HCT116 (cell line): ENCODE results near the gene CBLB. TPM values are rescaled to one million over a fixed set of nuclear protein-coding genes. Genes with fewer than 3 reads are reported as not detected.

ENCODE experiments used
- ATAC-seq: fragments of 200-7000 bp; cut with Tn5 transposase; 2 replicates; pipeline ENCODE4 v1.9.1; 2020; ENCODE audit warnings: mild to moderate bottlenecking, moderate library complexity
- BruUV-seq: library from RNA; stranded (reverse); fragments of 400-500 nt; replicated peaks from 2 replicates; lab custom pipeline; 2021; lab: Mats Ljungman, UMichigan
- CTCF ChIA-PET: fragments of 300-600 bp; sonication (Branson Sonifier 250); formaldehyde crosslinking; loops from one replicate; lab custom pipeline; 2021; ENCODE audit warnings: antibody characterized with exemption; lab: Charles Lee
- POLR2A ChIA-PET: fragments of 300-600, 350-600 bp; sonication (Branson Sonifier 250); formaldehyde crosslinking; loops from one replicate; lab custom pipeline; 2021; ENCODE audit warnings: antibody characterized with exemption; lab: Charles Lee
- RAD21 ChIA-PET, 2 experiments: fragments of 300-600 bp; sonication (Branson Sonifier 250); formaldehyde crosslinking; loops; one replicate each; lab custom pipeline; 2023; ENCODE audit warnings: low total read pairs in 2 of 2; ENCODE audit not compliant: uncharacterized antibody in 2 of 2, unreplicated experiment in 2 of 2, low non-redundant PET in 1 of 2; lab: Charles Lee
- DNase-seq: peaks from one replicate; pipeline ENCODE4 v3.0.0-alpha.2; 2010; ENCODE audit warnings: low read depth, low spot score
- H2AFZ ChIP-seq: fragments of 200-600 bp; shearing (Covaris generic), sonication (generic); 2 replicates; pipeline ENCODE4 v1.6.1; 2017; ENCODE audit warnings: low read depth, mixed run types, mixed read lengths, antibody characterized with exemption, low read length; ENCODE audit not compliant: poor library complexity, severe bottlenecking
- H3K27ac ChIP-seq: 2 replicates; pipeline ENCODE4 v1.5.1; 2012; ENCODE audit warnings: low read depth, low read length
- H3K27me3 ChIP-seq: fragments of 200-600 bp; sonication (generic); 2 replicates; pipeline ENCODE4 v1.6.1; 2016; ENCODE audit warnings: mixed run types, low read length, mixed read lengths; ENCODE audit not compliant: insufficient read depth
- H3K36me3 ChIP-seq, 2 experiments: fragments of 200-500 bp in 1 of 2; fragments of 200-600 bp in 1 of 2; sonication (Bioruptor generic) in 1 of 2; sonication (generic) in 1 of 2; 2 replicates each; pipeline versions ENCODE4 v1.5.1 to v1.6.1; 2014 to 2016; ENCODE audit warnings: low read length in 2 of 2, inconsistent platforms in 1 of 2, mixed read lengths in 1 of 2, mixed run types in 1 of 2; ENCODE audit not compliant: insufficient read depth in 2 of 2, control insufficient read depth in 1 of 2
- H3K4me1 ChIP-seq, 2 experiments: fragments of 200-600 bp in 1 of 2; sonication (generic) in 1 of 2; 2 replicates each; pipeline versions ENCODE4 v1.5.1 to v1.6.1; 2012 to 2017; ENCODE audit warnings: low read length in 2 of 2, inconsistent platforms in 1 of 2, mild to moderate bottlenecking in 1 of 2, mixed read lengths in 1 of 2, mixed run types in 1 of 2, moderate library complexity in 1 of 2; ENCODE audit not compliant: insufficient read depth in 2 of 2, control insufficient read depth in 1 of 2
- H3K4me2 ChIP-seq: fragments of 200-600 bp; sonication (generic); 2 replicates; pipeline ENCODE4 v1.6.1; 2017; ENCODE audit warnings: mixed run types, low read length, mixed read lengths
- H3K4me3 ChIP-seq, 2 experiments: fragments of 200-600 bp in 1 of 2; sonication (generic) in 1 of 2; replicated peaks in 1 of 2; 2 replicates each; pipeline ENCODE4 v1.5.1; 2011 to 2016; ENCODE audit warnings: low read length in 2 of 2, control low read depth in 1 of 2, low read depth in 1 of 2, mild to moderate bottlenecking in 1 of 2, mixed read lengths in 1 of 2, mixed run types in 1 of 2
- H3K79me2 ChIP-seq: fragments of 200-600 bp; sonication (generic); 2 replicates; pipeline ENCODE4 v1.6.1; 2017; ENCODE audit warnings: mild to moderate bottlenecking, mixed run types, low read length, moderate library complexity, mixed read lengths; ENCODE audit not compliant: insufficient read depth
- H3K9ac ChIP-seq: fragments of 200-600 bp; sonication (generic); 2 replicates; pipeline ENCODE4 v1.6.1; 2016; ENCODE audit warnings: low read length, mixed read lengths
- H3K9me2 ChIP-seq: fragments of 200-600 bp; sonication (generic), shearing (Covaris generic); 2 replicates; pipeline ENCODE4 v1.6.1; 2017; ENCODE audit warnings: mixed run types, mild to moderate bottlenecking, moderate library complexity; ENCODE audit not compliant: insufficient read depth
- H3K9me3 ChIP-seq, 2 experiments: fragments of 200-500 bp in 1 of 2; fragments of 200-600 bp in 1 of 2; sonication (Bioruptor generic) in 1 of 2; sonication (generic) in 1 of 2; 2 replicates each; pipeline ENCODE4 v1.6.1; 2014 to 2017; ENCODE audit warnings: low read length in 2 of 2, mixed read lengths in 2 of 2, inconsistent platforms in 1 of 2, low read depth in 1 of 2, mild to moderate bottlenecking in 1 of 2, mixed run types in 1 of 2, moderate library complexity in 1 of 2; ENCODE audit not compliant: control insufficient read depth in 1 of 2, insufficient read depth in 1 of 2
- H4K20me1 ChIP-seq: fragments of 200-600 bp; sonication (generic), shearing (Covaris generic); 2 replicates; pipeline ENCODE4 v1.6.1; 2017; ENCODE audit warnings: mixed run types, mild to moderate bottlenecking, moderate library complexity; ENCODE audit not compliant: insufficient read depth
- CBX3 ChIP-seq: IDR thresholded peaks from 2 replicates; pipeline ENCODE4 v1.6.1; 2012; ENCODE audit warnings: low read depth
- EGR1 ChIP-seq: IDR thresholded peaks from 2 replicates; pipeline ENCODE4 v1.6.1; 2012; ENCODE audit warnings: low read depth
- ELF1 ChIP-seq: IDR thresholded peaks from 2 replicates; pipeline ENCODE4 v1.6.1; 2012; ENCODE audit warnings: low read depth, borderline replicate concordance
- EZH2 ChIP-seq: fragments of 200-600 bp; sonication (generic); IDR thresholded peaks from 2 replicates; pipeline ENCODE4 v1.6.1; 2017; ENCODE audit warnings: antibody characterized with exemption, mixed run types
- JUND ChIP-seq: IDR thresholded peaks from 2 replicates; pipeline ENCODE4 v1.6.1; 2012
- MAX ChIP-seq: IDR thresholded peaks from 2 replicates; pipeline ENCODE4 v1.6.1; 2012
- POLR2A ChIP-seq: IDR thresholded peaks from 2 replicates; pipeline ENCODE4 v1.7.0; 2011; ENCODE audit warnings: borderline replicate concordance; ENCODE audit not compliant: insufficient read depth, insufficient read length; ENCODE audit errors: extremely low read depth
- POLR2AphosphoS5 ChIP-seq: IDR thresholded peaks from 2 replicates; pipeline ENCODE4 v1.6.1; 2011; ENCODE audit warnings: mild to moderate bottlenecking, low read depth, low read length, moderate library complexity
- RAD21 ChIP-seq: IDR thresholded peaks from 2 replicates; pipeline ENCODE4 v1.6.1; 2012; ENCODE audit warnings: low read depth, mild to moderate bottlenecking
- SIN3A ChIP-seq: IDR thresholded peaks from 2 replicates; pipeline ENCODE4 v1.6.1; 2012; ENCODE audit warnings: low read depth
- SRF ChIP-seq: IDR thresholded peaks from 2 replicates; pipeline ENCODE4 v1.6.1; 2012; ENCODE audit warnings: low read depth
- TCF7L2 ChIP-seq: IDR thresholded peaks from 2 replicates; pipeline ENCODE4 v1.7.0; 2011; ENCODE audit warnings: borderline replicate concordance, inconsistent platforms; ENCODE audit not compliant: insufficient read depth, insufficient read length; ENCODE audit errors: extremely low read depth
- YY1 ChIP-seq: IDR thresholded peaks from 2 replicates; pipeline ENCODE4 v1.6.1; 2011; ENCODE audit warnings: low read length, low read depth, moderate library complexity, mild to moderate bottlenecking; ENCODE audit not compliant: insufficient replicate concordance; ENCODE audit errors: extremely low read depth
- ZFX ChIP-seq: fragments of 450-650 bp; IDR thresholded peaks from 2 replicates; pipeline ENCODE4 v1.6.1; 2017
- ZNF274 ChIP-seq: fragments of 200-500 bp; sonication (Bioruptor generic); IDR thresholded peaks from 2 replicates; pipeline ENCODE4 v1.6.1; 2014; ENCODE audit warnings: mild to moderate bottlenecking, low read depth, low read length, inconsistent platforms
- intact Hi-C: fragments of 100-400 bp; cut with micrococcal nuclease; formaldehyde crosslinking; loops from 2 replicates; pipeline ENCODE4 v1.10.0; 2022
- total RNA-seq: library from RNA; stranded (reverse); gene quantifications from one replicate; pipeline ENCODE4 v1.2.1, GENCODE V29; 2021; ENCODE audit not compliant: unreplicated experiment
- TF ChIP-seq, protein P1 (sequence below): IDR thresholded peaks from 2 replicates; pipeline ENCODE4 v1.6.1; 2011; ENCODE audit warnings: mild to moderate bottlenecking, low read length, moderate library complexity; ENCODE audit not compliant: insufficient replicate concordance; ENCODE audit errors: extremely low read depth
- TF ChIP-seq, protein P2 (sequence below), 3 experiments: fragments of 200-600 bp in 1 of 3; sonication (generic) in 1 of 3; IDR thresholded peaks in 2 of 3; conservative IDR thresholded peaks in 1 of 3; 2 replicates each; pipeline ENCODE4 v1.5.1; 2012 to 2017; ENCODE audit warnings: low read depth in 2 of 3, low read length in 2 of 3, antibody characterized with exemption in 1 of 3, borderline replicate concordance in 1 of 3, control low read depth in 1 of 3, mild to moderate bottlenecking in 1 of 3, mixed read lengths in 1 of 3, mixed run types in 1 of 3, moderate library complexity in 1 of 3; ENCODE audit not compliant: insufficient read depth in 1 of 3
- TF ChIP-seq, protein P3 (sequence below): IDR thresholded peaks from 2 replicates; pipeline ENCODE4 v1.6.1; 2012; ENCODE audit warnings: low read depth

The CBLB gene
- total RNA-seq, 1 experiment from 2014 or later, result 10.4 TPM

DNA sequence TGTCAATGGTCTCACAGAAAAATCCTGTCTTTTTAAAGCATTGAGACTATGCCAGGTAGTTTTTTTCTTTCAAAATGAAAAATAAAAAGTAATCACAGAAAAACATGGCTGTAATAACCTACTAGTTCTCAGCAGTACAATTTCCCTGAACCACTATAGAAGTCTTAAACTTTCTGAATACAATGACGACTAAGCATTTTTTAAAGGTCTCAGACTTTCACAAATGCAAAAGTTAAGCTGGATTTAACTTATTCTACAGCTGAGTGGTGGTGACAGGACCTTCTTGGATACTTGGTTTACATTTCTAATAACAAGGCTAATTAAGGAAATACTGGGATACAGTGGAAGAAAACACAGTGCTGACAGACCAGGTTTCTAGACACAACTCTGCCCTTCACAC lies 81.8 kb downstream of the CBLB start:
- Histone ChIP-seq H2AFZ (no peak overlapping the region), H3K4me2 (no peak overlapping the region), H3K79me2 (no peaks in the 10 kb centered on the region), H3K4me1 (peaks cover 0 to 2% of the 10 kb centered on the region in 2 experiments; a peak in 1 of 4 replicates), H3K9me3 (no peaks in the 10 kb centered on the region), H4K20me1 (no peaks in the 10 kb centered on the region; the same call in 1 of the 2 replicates), H3K9ac (no peak overlapping the region), H3K9me2 (no peaks in the 10 kb centered on the region), H3K27ac (no peak overlapping the region), H3K4me3 (no peak overlapping the region), H3K27me3 (no peaks in the 10 kb centered on the region), H3K36me3 (no peaks in the 10 kb centered on the region)
- BruUV-seq, result no TSS peak
- ATAC-seq, result no peak
- TF ChIP-seq SIN3A (no peak), ELF1 (no peak), RAD21 (no peak), MAX (no peak), POLR2A (no peak), POLR2AphosphoS5 (no peak), CBX3 (no peak), ZNF274 (no peak), YY1 (no peak), ZFX (no peak), EGR1 (no peak), SRF (no peak), JUND (no peak), TCF7L2 (no peak), EZH2 (no peak)
- TF ChIP-seq, protein P1, sequence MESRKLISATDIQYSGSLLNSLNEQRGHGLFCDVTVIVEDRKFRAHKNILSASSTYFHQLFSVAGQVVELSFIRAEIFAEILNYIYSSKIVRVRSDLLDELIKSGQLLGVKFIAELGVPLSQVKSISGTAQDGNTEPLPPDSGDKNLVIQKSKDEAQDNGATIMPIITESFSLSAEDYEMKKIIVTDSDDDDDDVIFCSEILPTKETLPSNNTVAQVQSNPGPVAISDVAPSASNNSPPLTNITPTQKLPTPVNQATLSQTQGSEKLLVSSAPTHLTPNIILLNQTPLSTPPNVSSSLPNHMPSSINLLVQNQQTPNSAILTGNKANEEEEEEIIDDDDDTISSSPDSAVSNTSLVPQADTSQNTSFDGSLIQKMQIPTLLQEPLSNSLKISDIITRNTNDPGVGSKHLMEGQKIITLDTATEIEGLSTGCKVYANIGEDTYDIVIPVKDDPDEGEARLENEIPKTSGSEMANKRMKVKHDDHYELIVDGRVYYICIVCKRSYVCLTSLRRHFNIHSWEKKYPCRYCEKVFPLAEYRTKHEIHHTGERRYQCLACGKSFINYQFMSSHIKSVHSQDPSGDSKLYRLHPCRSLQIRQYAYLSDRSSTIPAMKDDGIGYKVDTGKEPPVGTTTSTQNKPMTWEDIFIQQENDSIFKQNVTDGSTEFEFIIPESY, result no peak
- TF ChIP-seq, protein P2, sequence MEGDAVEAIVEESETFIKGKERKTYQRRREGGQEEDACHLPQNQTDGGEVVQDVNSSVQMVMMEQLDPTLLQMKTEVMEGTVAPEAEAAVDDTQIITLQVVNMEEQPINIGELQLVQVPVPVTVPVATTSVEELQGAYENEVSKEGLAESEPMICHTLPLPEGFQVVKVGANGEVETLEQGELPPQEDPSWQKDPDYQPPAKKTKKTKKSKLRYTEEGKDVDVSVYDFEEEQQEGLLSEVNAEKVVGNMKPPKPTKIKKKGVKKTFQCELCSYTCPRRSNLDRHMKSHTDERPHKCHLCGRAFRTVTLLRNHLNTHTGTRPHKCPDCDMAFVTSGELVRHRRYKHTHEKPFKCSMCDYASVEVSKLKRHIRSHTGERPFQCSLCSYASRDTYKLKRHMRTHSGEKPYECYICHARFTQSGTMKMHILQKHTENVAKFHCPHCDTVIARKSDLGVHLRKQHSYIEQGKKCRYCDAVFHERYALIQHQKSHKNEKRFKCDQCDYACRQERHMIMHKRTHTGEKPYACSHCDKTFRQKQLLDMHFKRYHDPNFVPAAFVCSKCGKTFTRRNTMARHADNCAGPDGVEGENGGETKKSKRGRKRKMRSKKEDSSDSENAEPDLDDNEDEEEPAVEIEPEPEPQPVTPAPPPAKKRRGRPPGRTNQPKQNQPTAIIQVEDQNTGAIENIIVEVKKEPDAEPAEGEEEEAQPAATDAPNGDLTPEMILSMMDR (IDR thresholded peaks at IDR 0.05 in 2 of 3, conservative IDR thresholded peaks at IDR 0.05 in 1 of 3; ENCODE audit: borderline replicate concordance in 1 of 3, insufficient read depth in 1 of 3, low read depth in 2 of 3, low read length in 2 of 3), result no peak
- TF ChIP-seq, protein P3, sequence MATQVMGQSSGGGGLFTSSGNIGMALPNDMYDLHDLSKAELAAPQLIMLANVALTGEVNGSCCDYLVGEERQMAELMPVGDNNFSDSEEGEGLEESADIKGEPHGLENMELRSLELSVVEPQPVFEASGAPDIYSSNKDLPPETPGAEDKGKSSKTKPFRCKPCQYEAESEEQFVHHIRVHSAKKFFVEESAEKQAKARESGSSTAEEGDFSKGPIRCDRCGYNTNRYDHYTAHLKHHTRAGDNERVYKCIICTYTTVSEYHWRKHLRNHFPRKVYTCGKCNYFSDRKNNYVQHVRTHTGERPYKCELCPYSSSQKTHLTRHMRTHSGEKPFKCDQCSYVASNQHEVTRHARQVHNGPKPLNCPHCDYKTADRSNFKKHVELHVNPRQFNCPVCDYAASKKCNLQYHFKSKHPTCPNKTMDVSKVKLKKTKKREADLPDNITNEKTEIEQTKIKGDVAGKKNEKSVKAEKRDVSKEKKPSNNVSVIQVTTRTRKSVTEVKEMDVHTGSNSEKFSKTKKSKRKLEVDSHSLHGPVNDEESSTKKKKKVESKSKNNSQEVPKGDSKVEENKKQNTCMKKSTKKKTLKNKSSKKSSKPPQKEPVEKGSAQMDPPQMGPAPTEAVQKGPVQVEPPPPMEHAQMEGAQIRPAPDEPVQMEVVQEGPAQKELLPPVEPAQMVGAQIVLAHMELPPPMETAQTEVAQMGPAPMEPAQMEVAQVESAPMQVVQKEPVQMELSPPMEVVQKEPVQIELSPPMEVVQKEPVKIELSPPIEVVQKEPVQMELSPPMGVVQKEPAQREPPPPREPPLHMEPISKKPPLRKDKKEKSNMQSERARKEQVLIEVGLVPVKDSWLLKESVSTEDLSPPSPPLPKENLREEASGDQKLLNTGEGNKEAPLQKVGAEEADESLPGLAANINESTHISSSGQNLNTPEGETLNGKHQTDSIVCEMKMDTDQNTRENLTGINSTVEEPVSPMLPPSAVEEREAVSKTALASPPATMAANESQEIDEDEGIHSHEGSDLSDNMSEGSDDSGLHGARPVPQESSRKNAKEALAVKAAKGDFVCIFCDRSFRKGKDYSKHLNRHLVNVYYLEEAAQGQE, result no peak
- ChIA-PET RAD21 (no interaction called here), CTCF (no interaction called here), POLR2A (no interaction called here)
- intact Hi-C loops, result no loop called here
- DNase-seq, result no peak
